Left kidney (tissue), 2 donors: Measurements from ENCODE around the gene RALY. TPM values are rescaled to one million over a fixed set of nuclear protein-coding genes. Genes with fewer than 3 reads are reported as not detected.
"Not testable (repeated sequence)": the region's sequence is repeated elsewhere in the genome, so short reads cannot be mapped to it uniquely, and the experiment has no call there.

ENCODE experiments used
- DNase-seq: peaks from one replicate; pipeline ENCODE4 v3.0.0-alpha.2; 2013
- polyA plus RNA-seq: library from polyadenylated mRNA; unstranded; fragments of 120-200 nt; gene quantifications from one replicate; pipeline ENCODE4 v1.2.1, GENCODE V29; 2013; ENCODE audit not compliant: insufficient read length

RALY gene
- polyA plus RNA-seq, 1 donor = 144 TPM

DNA sequence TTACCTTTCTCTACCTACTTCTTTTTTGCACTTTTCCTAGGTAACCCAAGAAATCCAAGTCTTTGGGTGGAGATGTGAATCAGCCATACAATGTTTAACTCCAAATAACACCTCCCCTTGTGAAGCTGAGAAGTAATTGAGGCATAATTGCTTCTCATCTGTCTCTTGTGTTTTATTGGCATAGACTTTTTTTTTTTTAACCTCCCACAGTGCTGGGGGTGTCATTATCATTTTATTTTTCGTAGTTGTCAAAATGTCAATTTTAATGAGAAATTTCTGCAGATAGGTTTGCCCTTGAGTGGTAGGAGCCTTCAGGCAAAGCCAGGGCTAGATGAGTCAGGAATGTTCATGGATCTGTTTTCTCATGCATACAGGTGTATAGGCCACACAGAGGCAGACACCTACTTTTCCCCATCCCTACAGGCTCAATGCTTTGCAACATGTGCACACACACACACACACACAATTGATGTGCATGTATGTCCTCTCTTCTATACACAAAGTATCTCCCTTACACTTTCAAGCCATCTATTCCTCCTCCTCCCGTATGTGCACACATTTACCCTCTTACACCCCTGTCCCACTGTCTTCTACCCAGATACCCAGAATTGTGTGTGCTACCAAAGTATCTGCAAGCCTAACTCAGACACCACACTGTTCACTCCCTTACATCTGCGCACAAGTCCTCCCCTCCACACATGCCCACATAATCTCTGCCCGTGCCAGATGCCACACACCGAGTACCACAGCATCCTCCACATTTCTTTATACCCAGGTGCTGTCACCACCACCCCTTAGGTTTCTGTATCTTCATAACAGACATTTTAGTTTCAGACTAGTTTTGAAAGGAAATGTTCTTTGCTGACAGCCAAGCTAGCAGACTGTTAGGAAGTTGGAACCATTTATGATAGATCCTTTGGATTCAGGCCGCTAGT lies 22.0 kb downstream of the RALY start:
- DNase-seq = no peak

- no peak for DNase-seq
These were observed 23.0 kb downstream of the RALY start for GRCh38 chr20:34016736-34017135.

DNA sequence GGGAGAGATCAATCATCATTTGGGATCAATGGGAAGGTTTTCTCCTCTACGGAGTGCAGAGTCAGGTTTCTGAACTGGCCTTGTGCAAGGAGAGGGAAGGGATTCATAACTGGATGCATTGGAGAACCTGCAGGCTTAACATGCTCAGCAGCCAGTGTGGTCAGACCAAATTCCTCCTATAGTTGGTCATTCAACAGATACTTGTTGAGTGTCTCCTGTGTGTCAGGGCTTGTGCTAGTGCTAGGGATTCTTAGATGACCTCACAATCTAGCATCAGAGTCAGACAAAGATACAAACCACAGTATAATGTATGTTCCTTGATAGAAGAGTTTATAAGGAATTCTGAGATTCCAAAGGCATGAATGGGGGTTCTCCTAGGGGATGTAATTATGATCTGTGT lies 23.9 kb downstream of the RALY start:
- no peak for DNase-seq

DNA sequence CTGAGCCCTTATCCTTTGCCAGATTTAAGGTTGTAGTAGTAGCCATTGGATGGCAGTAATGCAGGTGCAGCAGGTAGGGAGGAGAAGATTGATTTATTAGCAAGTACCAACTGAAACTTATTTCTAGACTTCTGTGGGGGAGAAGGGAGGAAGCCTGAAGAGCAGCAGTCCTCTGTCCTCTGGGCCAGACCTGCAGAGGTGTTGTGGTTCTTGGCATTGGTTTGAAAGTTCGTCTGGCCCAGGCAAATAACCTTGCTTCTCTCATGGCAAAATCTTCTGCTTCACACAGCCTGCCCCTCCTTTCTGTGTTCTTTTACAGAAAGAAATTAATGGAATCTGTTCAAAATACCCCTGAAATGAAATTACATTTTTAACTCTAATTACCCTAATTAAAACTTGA lies 24.5 kb downstream of the RALY start:
- DNase-seq = no peak

DNA sequence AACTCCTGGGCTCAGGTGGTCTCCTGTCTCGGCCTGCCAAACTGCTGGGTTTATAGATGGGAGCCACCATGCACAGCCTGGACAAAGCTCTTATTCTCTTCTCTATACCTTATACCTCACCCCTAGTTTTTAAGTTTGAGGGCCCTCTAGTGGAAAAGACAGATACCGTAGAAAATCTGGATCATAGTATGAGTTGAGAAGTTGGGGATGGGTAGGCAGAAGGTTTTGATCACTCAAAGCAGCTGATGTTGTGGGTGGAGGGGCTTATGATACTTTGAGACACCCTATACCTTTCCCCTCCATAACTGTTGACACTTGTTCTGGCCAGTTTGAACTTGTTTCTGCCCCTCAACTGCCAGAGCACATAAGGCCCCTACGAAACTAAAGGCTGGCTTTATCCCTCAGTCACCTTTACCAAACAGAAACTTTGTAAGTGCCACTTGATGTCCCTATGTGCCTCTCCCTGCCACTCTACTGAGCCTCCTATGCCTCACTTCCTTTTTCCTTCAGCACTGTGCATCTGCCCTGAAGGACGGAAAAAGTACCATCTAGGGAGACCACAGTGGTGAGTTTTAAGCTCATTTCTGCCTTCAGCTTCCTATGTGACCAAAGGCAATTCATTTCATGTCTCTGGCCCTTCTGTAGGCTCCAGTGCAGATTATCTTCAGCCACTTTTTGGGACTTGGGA lies 28.6 kb downstream of the RALY start:
- DNase-seq = no peak

DNA sequence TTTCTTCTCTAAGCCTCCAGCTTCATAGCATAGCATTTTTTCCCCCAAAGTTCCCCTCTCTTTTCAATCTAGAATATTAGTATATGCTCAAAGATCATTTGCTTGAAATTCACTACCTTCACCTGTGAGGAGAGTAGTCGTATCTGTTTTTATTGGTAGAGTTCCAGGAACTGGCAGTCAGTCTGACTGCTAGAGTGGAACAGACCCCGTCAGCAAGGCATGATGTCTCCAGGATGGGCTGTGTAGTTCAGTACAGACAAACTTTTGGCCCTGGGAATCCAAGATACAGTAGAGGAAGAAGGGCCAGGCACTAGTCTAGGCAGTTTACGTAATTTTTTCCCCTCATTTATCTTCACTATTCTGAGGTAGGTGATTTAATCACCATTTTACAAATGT lies 29.1 kb downstream of the RALY start:
- DNase-seq = no peak

DNA sequence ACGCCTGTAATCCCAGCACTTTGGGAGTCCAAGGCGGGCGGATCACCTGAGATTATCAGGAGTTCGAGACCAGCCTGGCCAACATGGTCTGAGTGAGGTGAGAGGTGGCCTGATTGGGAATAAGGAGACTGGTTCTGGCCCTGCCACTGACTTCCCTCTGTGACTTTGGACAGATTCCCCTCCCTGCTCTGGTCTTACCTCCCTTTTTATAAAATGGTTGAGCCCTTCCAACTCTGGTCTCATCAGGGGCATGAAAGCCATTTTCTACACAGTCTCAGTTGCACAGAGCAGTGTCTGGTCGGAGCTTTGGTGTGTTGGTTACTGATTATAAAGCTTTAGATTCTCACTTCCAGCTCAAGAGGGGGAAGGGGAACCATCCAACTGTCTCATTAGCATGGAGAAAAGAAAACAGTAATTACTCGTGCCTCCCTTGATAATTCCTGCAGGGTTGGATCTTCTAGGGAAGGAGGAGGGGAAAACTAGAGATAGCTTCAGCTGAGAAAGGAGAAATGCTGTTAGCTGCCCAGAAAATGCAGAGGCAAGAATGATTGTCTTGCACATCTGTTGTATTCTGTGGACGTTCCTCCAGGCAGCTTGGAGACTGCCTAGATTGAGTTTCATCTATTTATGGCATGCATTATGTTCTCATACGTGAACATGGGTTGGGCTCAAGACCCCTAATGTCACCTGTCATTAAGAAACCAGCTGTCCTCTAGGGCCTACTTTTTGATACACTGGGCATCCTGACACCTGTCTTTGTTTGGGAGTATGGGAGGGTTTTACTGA lies 30.4 kb downstream of the RALY start:
- DNase-seq = no peak

DNA sequence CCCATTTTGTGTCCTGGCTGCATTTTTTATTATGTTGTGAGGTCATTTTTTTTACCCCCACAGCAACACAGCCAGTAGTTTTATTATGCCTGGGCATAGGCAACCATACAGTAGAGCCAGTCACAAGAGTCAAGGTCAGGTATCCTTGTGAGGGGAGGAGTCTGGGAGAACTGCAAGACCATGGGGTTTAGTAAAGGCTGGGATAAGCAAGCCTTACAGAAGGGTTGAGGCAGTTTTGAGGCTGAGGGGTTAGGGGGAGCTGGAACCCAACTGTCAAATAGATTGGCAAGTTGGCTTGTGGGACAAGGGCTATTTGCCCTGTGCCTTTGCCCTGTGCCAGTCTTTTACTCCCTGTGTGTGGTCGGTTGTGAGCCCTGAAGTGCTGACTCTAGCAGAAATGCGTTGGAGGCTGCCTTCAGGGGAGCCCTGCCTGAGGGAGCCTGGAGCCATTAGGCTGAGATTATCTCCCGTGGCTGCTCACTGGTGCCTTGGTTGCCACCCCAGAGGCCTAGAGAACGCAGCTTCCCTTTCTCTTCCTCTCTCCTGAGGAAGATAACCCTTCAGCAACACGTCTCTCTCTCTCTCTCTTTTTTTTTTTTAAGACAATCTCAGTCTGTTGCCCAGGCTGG lies 31.1 kb downstream of the RALY start:
- no peak for DNase-seq

- DNase-seq = not testable (repeated sequence)
These were observed 34.3 kb downstream of the RALY start for GRCh38 chr20:34028013-34028412.

- no peak for DNase-seq
These were observed 35.7 kb downstream of the RALY start for GRCh38 chr20:34029415-34029814.

DNA sequence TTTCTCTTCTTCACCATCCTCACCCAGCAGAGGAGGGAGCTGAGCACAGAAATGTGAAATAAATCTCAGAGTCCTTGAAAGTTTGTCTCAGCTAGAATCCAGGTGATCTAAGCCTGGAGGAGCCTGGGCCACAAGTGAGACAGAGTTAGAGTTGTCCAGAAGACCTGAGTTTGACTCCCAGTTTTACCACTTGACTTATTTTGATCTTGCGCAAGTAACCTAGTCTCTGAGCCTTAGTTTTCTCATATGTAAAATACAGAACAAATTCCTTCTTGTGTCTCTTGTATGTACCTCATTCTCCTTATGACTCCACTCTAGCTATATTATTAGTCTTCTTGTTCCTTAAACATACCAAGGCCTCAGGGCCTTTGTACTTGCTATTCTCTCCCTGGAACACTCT lies 36.7 kb downstream of the RALY start:
- no peak for DNase-seq

- no peak for DNase-seq
These were observed 40.2 kb downstream of the RALY start for GRCh38 chr20:34033903-34034302.

GRCh38 chr20:34037121-34037520 lies 43.4 kb downstream of the RALY start:
- DNase-seq = no peak

DNA sequence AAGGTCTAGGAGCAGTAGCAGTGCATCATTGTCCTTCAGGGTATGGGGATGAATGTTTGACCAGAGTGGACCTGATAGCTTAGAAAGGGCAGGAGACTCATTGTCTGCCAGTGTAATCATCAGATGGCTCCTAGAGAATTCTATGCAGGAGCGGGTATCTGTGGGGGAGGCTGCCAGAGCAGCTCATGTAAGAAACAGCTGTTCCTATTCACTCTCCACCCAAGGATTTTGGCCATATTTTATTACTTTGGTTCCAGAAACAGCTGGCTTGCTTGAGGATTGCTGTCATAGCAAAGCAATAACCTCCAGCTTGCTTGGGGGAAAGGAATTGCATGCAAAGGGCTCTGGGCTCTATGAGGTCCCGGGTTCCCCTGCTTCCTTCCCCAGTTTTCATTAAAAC lies 44.1 kb downstream of the RALY start:
- DNase-seq = peak; percentile 50

DNA sequence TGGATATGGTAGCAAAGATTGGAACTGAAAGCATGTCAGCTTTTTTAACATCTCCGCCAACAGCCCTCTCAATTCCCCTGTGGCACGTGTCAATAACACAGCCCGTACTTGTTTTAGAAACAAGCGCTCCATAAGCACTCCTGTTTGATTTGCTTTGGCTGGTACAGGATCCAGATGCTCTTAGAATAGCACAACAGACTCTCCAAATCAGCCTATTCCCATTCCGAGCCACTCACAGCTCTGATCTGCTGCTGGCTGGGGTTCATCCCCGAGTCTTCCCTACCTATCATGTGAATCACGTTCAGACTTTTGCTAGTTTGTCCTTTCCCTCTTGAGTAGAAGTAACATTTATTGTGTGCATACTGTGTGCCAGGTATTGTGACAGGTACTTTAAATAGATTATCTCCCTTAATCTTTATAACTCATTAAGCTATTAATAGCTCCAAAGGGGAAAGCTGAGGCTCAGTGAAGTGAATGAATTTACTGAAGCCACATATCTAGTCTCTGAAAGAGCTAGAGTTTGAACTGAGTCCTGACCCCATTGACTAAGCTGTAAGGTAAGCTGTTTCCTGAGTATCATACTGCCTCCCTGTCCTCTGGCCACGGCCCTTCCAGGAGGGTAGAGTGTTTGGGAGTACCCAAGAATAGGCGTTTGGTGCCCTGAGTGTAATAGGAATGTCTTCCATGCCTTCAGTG lies 46.7 kb downstream of the RALY start:
- DNase-seq = no peak

DNA sequence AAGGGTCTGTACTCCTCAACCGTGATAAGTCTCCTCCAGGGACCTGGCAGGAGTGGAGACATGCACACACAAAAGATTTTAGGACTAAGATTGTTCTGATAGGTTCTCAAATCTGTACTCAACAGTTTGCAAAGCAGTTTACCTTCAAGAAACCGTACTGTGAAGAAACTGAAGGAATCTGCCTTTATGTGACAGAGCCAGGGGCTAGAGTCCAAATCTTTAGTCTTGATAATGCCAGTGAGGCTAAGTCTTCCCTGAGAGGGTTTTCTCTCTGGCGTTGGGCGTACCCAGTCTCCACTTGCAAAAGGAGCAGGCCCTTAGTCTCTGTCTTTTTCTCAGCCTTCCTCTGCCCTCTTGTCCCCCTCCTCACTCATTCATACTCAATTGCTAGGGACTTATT lies 47.5 kb downstream of the RALY start:
- DNase-seq = no peak

GRCh38 chr20:34042262-34042661 lies 48.6 kb downstream of the RALY start:
- DNase-seq = no peak

DNA sequence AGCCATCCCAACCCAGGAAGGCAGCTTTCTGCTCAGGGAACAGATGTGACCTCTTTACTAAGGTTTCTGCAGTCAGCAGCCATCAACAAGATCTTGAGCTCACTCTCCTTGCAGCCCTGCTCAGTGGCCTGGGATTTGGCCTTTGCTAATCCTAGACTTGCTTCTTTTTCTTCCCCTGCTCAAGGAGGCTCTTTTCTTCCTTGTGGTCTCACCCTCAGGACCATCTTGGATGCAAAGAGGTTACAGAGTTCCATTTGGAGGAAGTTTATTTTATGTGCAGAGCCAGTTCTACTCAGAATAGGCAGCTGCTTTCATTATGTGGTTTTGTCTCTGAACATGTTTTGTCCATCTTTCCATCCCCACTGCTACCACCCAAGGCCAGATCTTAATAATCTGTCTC lies 49.3 kb downstream of the RALY start:
- no peak for DNase-seq

DNA sequence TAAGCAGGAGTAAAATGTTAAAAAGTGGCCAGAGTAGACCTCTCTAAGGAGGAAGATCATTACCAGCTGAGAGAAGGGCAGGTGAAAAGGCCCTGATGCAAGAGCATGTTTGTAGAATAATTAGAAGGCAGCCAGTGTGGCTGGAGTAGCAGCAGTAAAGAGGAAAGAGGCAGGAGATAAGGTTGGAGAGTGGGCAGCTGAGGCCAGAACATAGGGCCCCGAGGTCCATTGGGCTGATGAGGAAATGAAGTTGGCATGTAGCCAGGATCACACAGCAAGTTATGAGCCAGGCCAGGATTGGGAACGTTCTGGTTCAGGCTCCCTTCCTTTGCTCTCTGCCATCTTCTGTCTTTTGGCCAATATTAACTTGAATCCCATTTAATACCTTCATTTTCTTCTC lies 51.6 kb downstream of the RALY start:
- DNase-seq = no peak

DNA sequence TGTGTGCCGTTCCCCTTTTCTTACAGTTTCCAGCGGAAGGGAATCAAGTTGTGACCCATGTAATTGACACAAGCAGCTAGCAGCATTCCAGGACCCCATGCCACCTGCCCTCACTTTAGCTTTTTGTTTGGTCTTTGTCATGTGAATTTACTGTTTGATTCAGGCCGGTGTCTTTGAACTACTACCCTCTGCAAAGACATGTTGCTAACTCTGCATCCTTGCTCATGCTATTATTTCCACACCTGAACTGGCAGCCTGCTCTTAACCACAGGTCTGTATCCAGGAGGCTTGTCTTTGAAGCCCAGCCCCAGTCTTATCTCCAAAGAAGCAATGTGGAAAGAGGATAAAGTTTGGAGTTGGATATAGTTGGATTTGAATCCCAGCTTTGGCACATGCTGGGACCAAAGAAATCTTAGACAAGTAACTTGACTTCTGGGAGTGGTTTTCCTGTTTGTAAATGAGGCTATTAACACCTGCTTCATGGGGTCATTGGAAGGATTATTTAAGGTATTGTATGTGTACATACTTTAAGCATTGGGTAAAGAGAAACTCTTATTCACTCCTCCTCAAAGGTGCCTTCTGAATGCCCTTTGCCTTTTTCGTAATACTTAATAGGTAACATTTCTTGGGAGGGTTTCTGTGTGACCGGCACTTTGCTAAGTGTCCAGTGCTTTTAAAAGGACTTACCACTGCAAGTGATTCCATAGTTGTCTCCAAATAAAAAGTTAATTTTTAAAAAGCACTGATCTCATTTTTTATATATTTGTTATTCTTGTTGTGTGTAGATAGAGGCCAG lies 52.4 kb downstream of the RALY start:
- no peak for DNase-seq
